Stimulated activated CD8-positive, alpha-beta memory T cell treated with anti-CD3 and anti-CD28 coated beads, Interleukin-2, amount 100 ng/mL, for 48 hours (primary cell): ENCODE measurements around the gene TFCP2.
A peak's percentile ranks its signal among the peaks of the same experiment; 100 is the strongest.
"Not testable (repeated sequence)": the region's sequence is repeated elsewhere in the genome, so short reads cannot be mapped to it uniquely, and the experiment has no call there.

Experiments
- DNase-seq, 2 donors: peaks; one replicate each; pipeline ENCODE4 v3.0.0-alpha.2; 2020; ENCODE audit warnings: low read depth in 2 of 2

Gene TFCP2

GRCh38 chr12:51172515-51173431 lies at the start of gene TFCP2:
Gene TFCP2 (minus strand): TSS chr12:51173135. CDS start chr12:51172422, 713 bp downstream.
- DNase-seq, result peak; percentile 89 to 91

DNA sequence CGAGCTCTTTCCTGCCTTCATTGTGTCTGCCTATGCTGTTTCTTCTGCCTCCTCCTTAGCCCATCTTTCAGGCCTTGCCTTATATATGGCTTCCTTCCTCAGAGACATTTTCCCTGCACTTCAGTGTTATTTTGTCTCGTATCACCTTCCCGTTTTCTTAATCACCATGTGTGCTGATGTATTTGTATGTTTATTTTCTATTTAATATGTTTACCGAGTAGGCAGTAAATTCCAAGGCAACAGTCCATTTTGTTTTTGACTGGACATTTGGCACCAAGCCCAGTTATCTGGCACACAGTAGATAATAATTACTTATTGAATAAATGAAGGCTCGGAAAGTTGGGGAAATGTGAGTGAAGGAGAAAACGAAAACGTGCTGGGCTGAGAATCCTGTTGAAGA lies 49.5 kb upstream of the TFCP2 start:
- no peak for DNase-seq

GRCh38 chr12:51219857-51220256 lies 46.9 kb upstream of the TFCP2 start:
- DNase-seq, result not testable (repeated sequence)

DNA sequence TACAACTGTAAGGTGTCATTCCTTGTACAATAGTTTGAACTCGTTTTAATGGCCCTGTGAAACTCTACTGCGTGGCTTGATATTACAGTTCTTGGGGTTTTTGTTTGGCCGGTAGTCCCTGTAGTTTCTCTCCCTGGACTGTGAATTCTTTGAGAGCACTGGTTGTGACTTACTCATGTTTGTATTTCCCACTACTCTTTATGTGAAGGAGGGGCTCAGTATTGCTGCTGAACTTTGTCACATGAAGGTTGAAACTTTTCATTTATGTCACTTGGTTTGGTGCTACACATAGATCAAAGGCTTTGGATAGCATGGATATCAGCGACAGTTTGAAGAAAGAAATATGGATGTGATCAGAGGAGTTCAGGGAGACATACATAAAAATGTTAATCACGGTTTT lies 46.4 kb upstream of the TFCP2 start:
- DNase-seq, result no peak

- DNase-seq, result no peak
Measured at GRCh38 chr12:51218607-51219161, 45.7 kb upstream of the TFCP2 start.

DNA sequence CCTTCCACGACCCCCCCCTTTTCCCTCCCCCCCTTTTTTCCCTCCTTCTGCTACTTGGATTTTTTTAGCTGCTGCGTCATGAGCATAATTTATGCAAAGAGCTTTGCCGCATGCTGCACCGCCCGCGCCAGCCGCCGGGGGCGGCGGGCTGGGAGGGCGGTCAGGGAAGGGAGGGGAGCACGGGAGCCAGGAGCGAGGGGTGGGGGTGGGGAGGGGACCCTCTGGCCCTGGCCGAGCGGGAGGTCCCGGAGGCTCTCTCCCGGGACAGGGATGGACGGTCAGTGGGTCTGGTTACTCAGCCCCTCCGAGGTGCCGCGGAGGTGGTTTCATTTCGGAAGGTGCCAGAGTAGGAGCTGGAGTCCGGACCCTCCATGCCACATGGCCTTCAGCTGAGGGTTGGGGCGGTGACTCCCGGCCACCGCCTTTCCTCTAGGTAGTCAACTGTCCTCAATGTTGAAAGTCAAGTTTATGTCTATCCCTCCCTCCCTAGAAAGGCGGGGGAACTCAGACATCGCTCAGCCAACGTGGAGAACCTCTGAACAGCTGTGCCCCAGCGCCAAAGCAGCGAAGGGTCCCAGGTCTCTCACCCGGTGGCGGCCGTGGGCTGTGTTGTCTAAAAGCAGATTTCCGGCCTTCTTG lies 45.2 kb upstream of the TFCP2 start, which contains the start of gene POU6F1:
Gene POU6F1 (minus strand): TSS at position 95 of the 639 bp plus-strand sequence. CDS start 11,226 bp downstream, outside the sequence.
- DNase-seq, result peak; percentile 37 to 47

GRCh38 chr12:51217133-51217967 lies 44.4 kb upstream of the TFCP2 start:
- peak in 1 of 2 donors; percentile 29 for DNase-seq

GRCh38 chr12:51216642-51217041 lies 43.7 kb upstream of the TFCP2 start:
- no peak for DNase-seq

DNA sequence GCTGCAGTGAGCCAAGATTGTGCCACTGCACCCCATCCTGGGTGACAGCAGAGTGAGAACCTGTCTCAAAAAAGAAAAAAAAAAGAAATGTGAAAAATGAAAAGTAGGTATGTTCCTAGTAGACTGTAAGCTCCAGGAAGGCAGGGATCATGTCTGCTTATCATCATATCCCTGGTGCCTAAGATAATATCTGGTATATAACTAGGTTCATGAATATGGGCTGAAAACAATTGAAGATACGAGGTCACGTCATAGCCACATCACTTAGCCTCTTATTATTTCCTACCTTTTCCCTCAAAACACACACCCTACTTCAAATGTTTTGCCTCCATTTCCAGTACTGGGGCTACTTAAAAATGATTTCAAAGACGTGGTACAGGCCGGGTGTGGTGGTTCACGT lies 42.0 kb upstream of the TFCP2 start:
- DNase-seq, result no peak

DNA sequence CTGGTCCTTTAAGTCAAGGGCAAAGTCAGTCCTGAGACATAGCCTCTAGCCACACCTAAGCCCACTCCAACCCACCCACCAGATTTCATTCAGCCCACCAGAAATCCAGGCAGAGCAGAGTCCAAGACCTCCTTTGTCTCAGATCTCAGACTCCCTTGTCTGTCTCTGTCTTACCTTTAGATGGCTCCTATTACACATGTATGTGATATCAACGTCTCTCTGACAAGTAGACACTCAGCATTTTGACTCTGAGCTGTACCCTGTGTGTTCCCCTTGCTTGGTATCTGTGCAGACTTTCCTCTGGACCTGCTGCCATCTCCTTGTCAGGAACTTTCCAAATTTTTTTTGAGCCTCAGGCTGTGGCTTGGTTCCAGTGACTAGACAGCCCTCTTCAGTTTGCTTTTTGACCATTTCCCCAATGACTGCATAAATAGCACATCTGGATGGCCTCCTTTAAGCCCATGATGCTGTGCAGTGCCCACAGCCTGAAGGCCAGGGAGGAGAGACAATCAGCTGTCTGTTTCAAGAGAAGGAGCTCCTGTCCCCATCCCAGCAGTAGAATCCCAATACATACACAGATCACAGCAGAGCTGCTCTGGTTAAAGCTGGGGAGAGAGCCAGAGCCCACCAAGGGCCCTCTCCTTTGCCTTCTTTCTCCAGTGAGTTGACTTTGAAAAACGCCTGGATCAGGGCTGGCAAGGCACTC lies 37.9 kb upstream of the TFCP2 start:
- DNase-seq, result no peak

- DNase-seq, result no peak
Measured at GRCh38 chr12:51209259-51209658, 36.3 kb upstream of the TFCP2 start.

DNA sequence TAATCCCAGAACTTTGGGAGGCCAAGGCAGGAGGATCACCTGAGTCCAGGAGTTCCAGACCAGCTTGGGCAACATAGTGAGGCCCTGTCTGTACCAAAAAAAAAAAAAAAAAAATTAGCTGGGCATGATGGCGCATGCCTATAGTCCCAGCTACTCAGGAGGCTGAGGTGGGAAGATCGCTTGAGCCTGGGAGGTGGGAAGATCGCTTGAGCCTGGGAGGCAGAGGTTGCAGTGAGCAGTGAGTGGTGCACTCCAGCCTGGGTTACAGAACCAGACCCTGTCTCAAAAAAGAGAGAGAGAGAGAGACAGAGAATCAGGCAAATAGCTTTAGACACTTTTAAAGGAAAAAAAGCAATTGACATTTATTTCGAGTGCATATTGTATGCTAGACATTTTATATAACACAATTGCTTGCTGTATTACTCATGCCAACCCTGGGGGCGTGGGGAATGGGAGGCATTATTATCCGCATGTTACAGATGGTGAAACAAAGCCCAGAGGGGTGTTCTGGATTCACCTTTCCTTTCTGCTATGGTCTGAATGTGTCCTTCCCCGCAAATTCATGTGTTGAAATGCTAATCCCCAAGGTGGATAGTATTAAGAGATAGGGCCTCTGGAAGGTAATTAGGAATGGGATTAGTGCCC lies 35.2 kb upstream of the TFCP2 start:
- DNase-seq, result no peak

DNA sequence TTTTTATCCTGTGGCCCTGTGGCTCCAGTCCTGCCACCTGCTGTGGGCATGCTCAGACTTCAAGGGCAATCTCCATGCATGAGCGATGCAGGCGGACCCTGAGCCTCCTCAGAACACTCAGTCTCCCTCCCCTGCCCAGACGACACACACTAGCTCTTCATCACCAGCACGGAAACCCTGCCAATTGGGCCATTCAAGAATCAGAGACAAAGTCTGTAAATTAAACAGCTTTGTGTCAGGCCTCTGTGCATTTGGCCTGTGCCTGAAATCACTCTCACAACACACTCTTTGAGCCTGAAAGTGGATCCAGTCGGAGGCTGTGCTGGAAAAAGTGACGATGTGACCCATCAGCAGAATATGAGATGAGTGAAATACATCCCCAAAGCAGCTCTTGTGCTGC lies 32.4 kb upstream of the TFCP2 start:
- no peak for DNase-seq

GRCh38 chr12:51202718-51203117 lies 29.8 kb upstream of the TFCP2 start:
- no peak for DNase-seq

DNA sequence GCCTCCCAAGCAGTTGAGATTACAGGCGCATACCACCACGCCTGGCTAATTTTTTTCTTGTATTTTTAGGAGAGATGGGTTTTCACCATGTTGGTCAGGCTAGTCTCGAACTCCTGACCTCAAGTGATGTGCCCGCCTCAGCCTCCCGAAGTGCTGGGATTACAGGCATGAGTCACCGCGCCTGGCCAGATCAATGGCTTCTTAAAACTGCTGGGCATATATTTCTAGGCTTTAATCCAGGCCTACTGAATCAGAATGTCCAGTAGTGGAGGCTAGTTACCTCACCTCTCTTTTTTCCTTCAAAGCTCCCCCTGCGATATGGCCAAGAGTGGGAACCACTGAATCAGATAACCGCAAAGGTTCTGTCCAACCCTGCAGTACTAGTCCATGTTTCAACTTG lies 27.9 kb upstream of the TFCP2 start:
- DNase-seq, result no peak

- DNase-seq, result no peak
Measured at GRCh38 chr12:51200156-51200555, 27.2 kb upstream of the TFCP2 start.

DNA sequence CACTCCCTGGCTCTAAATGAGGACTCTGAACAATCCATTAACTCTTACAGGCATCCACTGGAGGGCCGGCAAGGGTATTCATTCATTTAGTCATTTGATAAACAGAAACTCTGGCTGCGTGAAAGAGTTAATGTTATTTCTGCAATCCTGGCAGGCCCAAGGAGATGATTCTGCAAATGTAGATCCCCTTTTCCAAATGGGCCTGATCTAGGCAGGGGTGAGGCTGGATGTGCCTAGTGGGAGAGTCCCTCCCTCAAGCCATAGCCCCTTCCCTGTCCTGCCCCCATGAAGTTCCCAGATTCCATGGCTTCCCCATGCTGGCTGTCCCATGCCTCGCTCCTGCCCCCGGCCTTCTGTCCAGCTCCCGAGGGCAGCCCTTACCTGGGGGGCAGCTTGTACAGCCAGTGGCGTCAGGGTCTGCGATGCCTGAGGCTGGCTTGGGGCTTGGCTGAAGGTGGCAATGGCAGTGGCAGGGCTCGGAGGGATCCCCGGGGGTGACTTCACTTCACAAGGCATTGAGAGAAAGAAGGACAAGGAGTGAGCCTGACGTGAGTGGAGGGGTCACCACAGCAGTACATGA lies 26.5 kb upstream of the TFCP2 start:
- no peak for DNase-seq

DNA sequence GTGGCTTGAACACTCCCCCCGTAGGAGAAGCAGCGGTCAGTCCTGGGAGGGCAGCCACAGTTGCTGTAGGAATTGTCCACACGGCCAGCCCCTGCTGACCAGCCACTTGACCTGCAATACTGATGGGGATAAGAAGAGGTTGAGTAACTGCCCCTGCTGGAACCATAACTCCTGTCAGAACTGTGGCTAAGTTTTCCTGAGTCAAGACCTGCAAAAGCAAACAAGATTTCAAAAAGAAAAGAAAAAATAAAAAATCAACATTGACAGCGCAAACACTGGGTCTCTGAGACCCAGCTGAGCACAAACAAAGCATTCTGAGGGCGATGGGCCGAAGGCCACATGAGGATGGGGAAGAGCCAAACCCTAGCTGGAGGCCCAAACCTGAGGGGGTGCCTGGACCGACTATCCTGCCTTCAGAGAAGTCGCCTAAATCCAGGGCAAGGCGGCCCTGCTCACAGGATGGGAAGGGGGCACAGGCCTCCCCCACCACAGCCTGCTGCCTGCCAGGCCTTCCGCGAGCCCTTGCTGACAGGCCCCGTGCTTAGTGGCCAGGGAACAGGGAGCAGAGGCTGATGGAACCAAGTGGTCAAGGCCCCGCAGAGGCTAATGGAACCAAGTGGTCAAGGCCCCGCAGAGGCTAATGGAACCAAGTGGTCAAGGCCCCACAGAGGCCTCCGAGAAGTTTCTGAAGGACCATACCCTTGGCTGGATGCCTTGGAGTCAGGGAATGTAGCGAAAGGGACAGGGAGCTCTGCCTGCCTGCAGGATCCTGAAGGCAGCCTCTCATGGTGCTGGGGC lies 25.8 kb upstream of the TFCP2 start:
- no peak for DNase-seq
